SKM-1 treated with dmso at 0.1 percent for 144 hours (cell line): ENCODE results near the gene CCDC200.
"Not testable (repeated sequence)": the region's sequence is repeated elsewhere in the genome, so short reads cannot be mapped to it uniquely, and the experiment has no call there.

Experiments used
- DNase-seq: peaks from one replicate; lab custom pipeline; 2025; ENCODE audit not compliant: unreplicated experiment; lab: John Stamatoyannopoulos, UW

The CCDC200 gene

DNA sequence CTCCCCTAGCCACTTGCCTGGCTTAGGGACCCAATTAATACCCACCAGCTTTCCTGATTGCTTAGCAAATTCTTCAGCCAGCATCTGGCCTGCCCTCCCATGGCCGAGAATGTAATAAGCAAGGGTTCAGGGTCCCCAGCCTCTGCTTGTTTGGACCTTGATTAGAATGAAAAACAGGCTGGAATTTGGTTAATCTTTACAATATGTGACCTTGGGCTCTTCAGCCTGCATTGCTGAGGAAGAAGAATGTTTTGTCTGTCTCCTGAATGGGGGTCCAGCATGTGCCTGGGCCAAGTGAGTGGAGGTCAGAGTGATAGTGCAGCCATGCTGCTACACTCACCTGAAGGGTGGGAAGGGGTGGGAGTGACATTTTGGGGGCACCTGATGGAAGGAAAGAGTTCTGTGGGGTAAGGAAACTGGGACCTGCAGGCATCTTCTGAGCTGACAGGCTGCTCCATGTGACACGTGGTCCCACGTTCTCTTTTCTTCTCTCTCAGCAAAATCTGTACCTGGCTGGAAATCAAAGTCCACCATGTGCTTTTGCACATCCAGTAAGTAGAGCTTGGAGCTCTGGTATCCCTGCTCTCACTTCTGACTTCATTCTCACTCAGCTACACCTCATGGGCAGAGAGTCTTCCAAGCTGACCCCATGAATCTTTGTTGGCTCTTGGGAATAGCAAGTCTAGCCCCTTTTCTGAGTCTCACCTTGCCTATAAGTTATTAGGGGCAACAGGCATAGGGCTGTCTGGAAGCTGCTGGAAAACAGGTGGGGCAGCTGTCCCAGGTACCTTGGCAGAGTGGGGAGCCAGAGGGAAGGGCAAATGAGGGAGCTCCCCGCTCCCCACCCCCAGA lies 11.4 kb downstream of the CCDC200 start:
- DNase-seq, result no peak

GRCh38 chr17:43216369-43216761 lies 12.1 kb downstream of the CCDC200 start:
- no peak for DNase-seq

DNA sequence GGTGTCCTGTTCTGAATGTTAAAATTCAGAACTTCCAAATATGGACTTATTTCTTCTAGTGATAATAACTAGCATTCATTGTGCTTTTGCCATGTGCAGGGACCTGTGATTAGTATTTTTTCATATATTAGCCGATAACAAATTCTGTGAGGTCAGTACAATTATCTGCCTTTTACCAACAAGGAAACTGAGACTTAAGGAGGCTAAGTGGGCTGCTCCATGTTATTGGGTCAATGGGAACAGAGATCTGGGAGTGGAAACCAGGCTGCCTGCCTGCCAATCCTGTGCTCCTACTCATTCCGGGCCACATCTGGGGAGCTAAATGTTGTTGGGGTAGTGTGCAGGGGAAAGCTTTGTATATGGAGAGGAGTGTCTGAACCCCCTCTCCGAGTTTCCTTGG lies 13.1 kb downstream of the CCDC200 start:
- DNase-seq, result no peak

GRCh38 chr17:43213545-43213944 lies 14.9 kb downstream of the CCDC200 start:
- no peak for DNase-seq

DNA sequence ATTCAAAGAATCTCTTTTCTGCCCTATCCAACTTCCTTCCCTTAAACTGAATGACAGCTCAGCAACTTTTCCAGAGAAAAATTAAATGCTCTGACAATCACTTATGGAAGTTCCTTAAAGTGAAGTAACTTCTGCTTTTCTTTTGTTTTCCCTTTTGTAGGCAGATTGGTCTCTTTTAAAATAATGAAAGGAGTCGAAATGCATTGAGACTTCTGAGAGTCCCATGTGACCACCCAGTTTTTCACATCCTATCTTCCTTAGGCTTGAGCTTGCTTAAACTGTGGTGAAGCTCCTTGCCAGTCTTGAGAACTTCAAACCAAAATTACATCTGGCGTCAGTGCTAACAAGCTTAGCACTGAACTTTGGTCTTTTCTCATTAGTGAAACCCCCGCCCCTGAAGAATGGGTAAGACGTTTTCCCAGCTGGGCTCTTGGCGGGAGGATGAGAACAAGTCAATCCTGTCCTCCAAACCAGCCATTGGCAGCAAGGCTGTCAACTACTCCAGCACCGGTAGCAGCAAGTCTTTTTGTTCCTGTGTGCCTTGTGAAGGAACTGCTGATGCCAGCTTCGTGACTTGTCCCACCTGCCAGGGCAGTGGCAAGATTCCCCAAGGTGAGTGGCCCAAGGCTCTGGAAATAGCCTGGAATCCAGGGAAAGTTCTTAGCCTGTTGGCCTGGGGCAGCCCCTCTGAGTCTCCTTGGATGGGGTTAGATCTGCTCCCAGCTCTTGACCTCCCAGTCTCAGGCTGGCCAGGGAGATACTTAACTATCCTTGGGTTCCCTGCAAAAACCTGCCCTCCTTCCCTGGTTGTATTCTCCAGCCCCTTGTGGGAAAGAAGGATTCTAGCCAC lies 15.6 kb downstream of the CCDC200 start:
- peak; percentile 40 for DNase-seq

- DNase-seq, result peak; percentile 25
Observed at GRCh38 chr17:43211480-43212402, 16.7 kb downstream of the CCDC200 start, which contains the start of gene TMEM106A. TMEM106A (plus strand) TSS chr17:43211875; CDS start chr17:43213042, 1,167 bp downstream.

DNA sequence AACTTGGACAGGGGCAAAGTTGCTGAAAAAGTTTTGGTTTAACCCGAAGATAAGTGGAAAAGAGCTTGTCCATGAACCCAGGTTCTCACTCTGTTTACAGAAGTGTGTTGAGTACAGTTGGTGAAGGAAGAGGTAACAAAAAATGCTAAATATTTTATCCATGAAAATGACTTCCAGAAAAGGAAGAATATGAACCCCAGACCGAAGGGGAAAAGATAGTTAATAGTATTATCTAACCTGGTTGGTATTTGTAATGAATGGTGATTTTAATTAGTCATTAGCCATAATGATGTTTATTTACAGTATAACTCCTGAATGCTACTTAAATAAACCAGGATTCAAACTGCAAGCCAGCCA lies 17.3 kb downstream of the CCDC200 start:
- DNase-seq, result no peak

DNA sequence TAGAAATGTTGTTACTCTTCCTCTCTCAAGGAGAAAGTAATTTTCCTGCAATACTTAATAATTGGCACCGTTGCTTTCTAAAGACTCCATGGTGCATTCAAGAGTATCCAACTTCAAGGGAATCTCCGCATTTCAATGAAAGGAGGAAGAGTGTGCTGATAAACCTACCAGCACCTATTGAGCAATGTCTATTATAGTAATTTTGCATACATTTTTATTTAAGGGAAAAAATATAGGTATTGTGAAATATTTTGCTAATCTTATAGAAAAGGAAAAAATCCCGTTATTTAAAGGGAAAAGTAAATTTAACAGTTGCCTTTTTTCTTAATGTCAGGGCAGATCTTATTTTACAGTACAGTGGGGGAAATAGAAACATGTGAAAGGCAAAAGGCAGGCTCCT lies 17.8 kb downstream of the CCDC200 start:
- DNase-seq, result no peak

DNA sequence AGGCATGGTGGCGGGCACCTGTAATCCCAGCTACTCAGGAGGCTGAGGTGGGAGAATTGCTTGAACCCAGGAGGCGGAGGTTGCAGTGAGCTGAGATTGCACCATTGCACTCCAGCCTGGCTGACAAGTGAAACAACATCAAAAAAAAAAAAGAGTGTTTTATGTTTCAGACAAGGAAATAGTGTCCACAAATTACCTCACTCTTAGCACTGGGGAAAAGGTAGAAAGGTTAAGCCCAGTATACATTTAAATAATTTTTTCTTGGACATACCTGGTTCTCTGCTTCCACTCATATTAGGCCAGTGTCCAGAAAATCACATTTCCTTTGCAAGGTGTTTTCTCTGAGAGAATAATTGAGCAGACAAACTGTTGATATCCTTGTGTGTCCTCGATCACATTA lies 25.4 kb downstream of the CCDC200 start:
- DNase-seq, result not testable (repeated sequence)

DNA sequence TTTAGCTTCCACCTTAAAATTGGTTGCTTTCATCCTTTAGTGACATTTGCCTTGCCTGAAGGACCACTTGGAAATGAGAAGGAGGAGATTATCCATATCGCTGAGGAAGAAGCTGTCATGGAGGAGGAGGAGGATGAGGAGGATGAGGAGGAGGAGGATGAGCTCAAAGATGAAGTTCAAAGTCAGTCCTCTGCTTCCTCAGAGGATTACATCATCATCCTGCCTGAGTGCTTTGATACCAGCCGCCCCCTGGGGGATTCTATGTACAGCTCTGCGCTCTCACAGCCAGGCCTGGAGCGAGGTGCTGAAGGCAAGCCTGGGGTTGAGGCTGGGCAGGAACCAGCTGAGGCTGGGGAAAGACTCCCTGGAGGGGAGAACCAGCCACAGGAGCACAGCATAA lies 28.3 kb downstream of the CCDC200 start:
- no peak for DNase-seq

DNA sequence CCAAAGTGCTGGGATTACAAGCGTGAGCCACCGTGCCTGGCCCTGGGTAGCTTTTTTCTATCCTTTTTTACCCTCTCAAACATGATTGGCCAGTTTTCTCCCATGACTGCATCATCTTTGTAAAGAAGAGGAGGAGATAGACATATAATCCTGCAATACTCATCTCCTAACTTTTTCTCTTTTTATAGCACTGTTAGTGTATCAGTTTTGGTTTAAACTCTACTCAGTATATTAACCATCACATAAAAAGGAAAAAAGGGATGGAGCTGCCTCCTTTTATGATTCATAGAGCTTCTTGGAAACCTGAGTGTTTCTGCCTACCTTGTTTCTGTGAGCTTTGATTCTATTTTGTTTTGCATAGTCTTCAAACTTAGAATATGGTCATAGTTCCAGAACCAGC lies 28.8 kb downstream of the CCDC200 start:
- DNase-seq, result no peak

- DNase-seq, result no peak
Observed at GRCh38 chr17:43193251-43193650, 35.2 kb downstream of the CCDC200 start.

- DNase-seq, result not testable (repeated sequence)
Observed at GRCh38 chr17:43186656-43187055, 41.8 kb downstream of the CCDC200 start.

DNA sequence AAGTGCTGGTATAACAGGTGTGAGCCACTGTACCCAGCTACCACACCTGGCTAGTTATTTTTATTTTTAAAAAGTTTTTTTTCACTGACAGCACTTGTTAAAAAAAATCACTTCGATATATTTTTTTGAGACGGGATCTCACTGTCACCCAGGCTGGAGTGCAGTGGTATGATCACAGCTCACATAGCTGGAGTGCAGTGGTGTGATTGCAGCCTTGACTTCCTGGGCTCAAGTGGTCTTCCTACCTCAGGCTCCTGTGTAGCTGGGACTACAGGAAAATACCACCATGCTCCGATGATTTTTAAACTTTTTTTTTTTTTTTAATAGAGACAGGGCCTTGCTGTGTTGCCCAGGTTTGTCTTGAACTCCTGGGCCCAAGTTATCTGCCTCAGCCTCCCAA lies 44.5 kb downstream of the CCDC200 start:
- DNase-seq, result no peak

- no peak for DNase-seq
Observed at GRCh38 chr17:43176119-43176570, 52.3 kb downstream of the CCDC200 start.

DNA sequence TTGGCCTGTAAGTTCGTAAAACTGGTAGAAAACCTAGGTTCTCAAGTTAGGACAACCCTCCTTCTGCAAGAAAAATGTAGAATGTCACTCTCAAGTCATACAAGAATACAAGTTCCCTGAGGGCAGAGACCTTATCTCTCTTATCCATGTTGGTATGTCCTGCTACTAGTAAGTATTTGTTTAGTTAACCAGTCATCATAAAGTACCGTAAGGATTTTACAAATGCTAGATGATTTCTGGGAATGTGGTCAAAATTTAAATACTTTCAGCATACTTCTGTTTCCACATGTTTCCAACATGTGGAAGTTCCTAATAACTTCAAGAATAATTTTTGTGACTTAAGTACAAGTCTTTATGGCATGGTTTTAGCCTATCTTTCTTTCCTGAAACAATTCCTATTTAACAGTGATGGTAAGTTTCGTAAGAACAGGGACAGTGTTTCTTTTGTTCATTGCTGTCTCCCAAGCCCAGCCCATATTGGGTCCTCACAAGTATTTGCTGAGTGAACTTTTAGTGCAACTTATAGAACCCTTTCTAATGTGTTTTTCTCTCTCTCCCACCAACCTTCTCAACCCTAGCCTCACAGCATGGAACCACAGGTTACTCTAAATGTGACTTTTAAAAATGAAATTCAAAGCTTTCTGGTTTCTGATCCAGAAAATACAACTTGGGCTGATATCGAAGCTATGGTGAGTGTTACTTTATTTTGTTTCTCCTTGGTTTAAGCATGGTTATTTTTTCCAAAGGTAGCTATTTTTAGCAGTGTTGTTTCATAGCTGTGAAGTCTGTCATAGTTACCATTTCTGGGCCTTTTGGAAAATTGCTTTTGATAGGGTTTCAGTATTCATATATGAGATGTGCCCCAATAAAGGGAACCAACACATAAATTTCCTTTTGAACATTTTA lies 53.0 kb downstream of the CCDC200 start:
- no peak for DNase-seq

- peak; percentile 63 for DNase-seq
Observed at GRCh38 chr17:43171586-43172487, 56.6 kb downstream of the CCDC200 start.
